NCI-H748 treated with DMSO at 0.1 percent for 48 hours (cell line): ENCODE results near the gene COBL.

Experiments
- DNase-seq: peaks from one replicate; lab custom pipeline; 2025; lab: John Stamatoyannopoulos, UW

The COBL gene

GRCh38 chr7:51274001-51274400 is 42.6 kb downstream of the COBL start:
- no peak for DNase-seq

GRCh38 chr7:51273360-51273759 is 43.2 kb downstream of the COBL start:
- no peak for DNase-seq

GRCh38 chr7:51270965-51271364 is 45.6 kb downstream of the COBL start:
- DNase-seq, result no peak

- DNase-seq, result no peak
Observed at GRCh38 chr7:51269911-51270310, 46.7 kb downstream of the COBL start.

- DNase-seq, result no peak
Observed at GRCh38 chr7:51269321-51269720, 47.3 kb downstream of the COBL start.

GRCh38 chr7:51268859-51269258 is 47.8 kb downstream of the COBL start:
- DNase-seq, result no peak

- no peak for DNase-seq
Observed at GRCh38 chr7:51267169-51267568, 49.4 kb downstream of the COBL start.

GRCh38 chr7:51265066-51265907 is 51.3 kb downstream of the COBL start:
- no peak for DNase-seq

- DNase-seq, result peak; percentile 31
Observed at GRCh38 chr7:51263631-51264484, 52.8 kb downstream of the COBL start.

- DNase-seq, result no peak
Observed at GRCh38 chr7:51262796-51263531, 53.6 kb downstream of the COBL start.

GRCh38 chr7:51261950-51262795 is 54.4 kb downstream of the COBL start:
- no peak for DNase-seq

- no peak for DNase-seq
Observed at GRCh38 chr7:51261117-51261835, 55.3 kb downstream of the COBL start.

- DNase-seq, result no peak
Observed at GRCh38 chr7:51260516-51260915, 56.1 kb downstream of the COBL start.

GRCh38 chr7:51259766-51260165 is 56.8 kb downstream of the COBL start:
- DNase-seq, result no peak

- DNase-seq, result no peak
Observed at GRCh38 chr7:51256916-51257315, 59.7 kb downstream of the COBL start.

GRCh38 chr7:51256209-51256781 is 60.3 kb downstream of the COBL start:
- no peak for DNase-seq

- DNase-seq, result no peak
Observed at GRCh38 chr7:51255536-51256208, 60.9 kb downstream of the COBL start.

GRCh38 chr7:51255036-51255435 is 61.6 kb downstream of the COBL start:
- no peak for DNase-seq

GRCh38 chr7:51253157-51253556 is 63.5 kb downstream of the COBL start:
- DNase-seq, result no peak

- no peak for DNase-seq
Observed at GRCh38 chr7:51251290-51251689, 65.3 kb downstream of the COBL start.
